HG03025 (cell line): Measurements from ENCODE around the gene CEP72.
"Not testable (repeated sequence)": the region's sequence is repeated elsewhere in the genome, so short reads cannot be mapped to it uniquely, and the experiment has no call there.

Experiments used
- ATAC-seq: cut with Tn5 transposase; IDR thresholded peaks from one replicate; pipeline ENCODE4 v1.9.1; 2021; ENCODE audit warnings: mild to moderate bottlenecking, moderate library complexity; ENCODE audit not compliant: unreplicated experiment, low FRiP score

CEP72 gene

DNA sequence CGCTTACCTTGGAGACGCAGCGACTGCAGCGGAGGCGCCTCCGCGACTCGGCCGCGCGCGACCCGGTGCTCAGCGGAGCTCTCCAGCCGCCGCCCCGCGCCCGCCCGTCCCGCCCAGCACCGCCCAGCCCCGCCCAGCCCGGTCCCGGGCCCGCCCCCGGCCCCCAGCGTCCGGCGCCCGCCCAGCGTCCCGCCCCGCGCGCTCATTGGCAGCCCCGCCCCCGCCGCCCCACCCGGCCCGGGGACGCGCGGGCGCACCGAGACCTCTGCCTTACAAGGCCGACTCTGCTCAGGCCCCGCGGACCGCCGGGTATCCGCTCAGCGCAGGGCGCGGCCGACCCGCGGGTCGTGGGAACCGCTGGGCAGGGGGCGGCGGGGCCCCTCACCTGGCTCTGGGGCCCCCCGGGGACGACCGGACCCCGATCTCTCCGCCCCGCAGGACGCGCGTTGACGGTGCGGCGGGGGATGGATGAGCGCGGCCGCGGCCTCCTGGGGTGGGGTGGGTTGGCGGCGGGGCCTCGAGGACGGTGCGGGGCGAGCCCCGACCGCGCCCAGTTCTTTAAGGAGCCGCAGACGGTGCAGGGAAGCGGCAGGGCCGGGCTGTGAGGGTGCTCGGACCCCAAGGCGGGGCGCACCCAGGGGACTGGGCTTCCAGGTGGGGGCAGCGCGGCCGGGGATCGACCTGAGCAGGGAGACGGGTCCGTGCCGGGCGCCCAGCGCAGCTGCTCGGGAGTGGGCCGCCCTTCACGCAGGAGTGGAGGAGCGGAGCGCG, 81.3 kb downstream of the CEP72 start, which contains the start of gene TPPP:
TSS of gene TPPP (minus strand) at position 82 of the 771 bp plus-strand sequence. CDS start 15,292 bp downstream, outside the sequence.
- peak; percentile 63 for ATAC-seq

DNA sequence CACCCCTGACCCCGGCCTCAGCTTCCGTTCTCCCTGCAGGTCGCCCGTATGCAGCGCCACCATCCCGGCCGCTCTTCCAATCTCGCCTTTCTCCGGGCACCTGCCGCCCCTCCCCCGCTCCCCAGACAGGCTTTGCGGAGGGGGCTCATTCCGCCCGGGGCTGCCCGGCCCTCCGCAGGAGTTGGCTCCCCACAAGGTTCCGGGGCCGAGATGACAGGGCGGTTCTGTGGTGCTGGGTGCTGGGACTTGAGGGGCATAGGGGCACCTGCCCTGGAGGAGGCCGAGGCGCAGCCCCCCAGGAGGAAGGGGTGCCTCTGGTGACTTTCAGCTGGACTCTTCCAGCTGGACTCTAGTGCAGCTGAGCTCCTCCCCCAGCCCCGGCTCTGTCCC, 81.9 kb downstream of the CEP72 start:
- not testable (repeated sequence) for ATAC-seq

GRCh38 chr5:695475-695874, 83.3 kb downstream of the CEP72 start:
- ATAC-seq = not testable (repeated sequence)

- ATAC-seq = not testable (repeated sequence)
Observed at GRCh38 chr5:696191-696590, 84.1 kb downstream of the CEP72 start.

GRCh38 chr5:696753-697702, 84.9 kb downstream of the CEP72 start:
- not testable (repeated sequence) for ATAC-seq
